ENCODE data around the gene P2RY1.
"Not testable (repeated sequence)": the region's sequence is repeated elsewhere in the genome, so short reads cannot be mapped to it uniquely, and the experiment has no call there.

P2RY1 gene

GRCh38 chr3:152836269-152836668, 1.3 kb downstream of the P2RY1 start:
- FAIRE-seq (no peak), DNase-seq (ENCODE audit: low spot score) (no peak)

GRCh38 chr3:152839511-152839910, 4.6 kb downstream of the P2RY1 start:
- FAIRE-seq (no peak), DNase-seq (ENCODE audit: low spot score) (no peak)

GRCh38 chr3:152841131-152841530, 6.2 kb downstream of the P2RY1 start:
- no peak for FAIRE-seq

GRCh38 chr3:152842413-152842812, 7.5 kb downstream of the P2RY1 start:
- DNase-seq (ENCODE audit: low spot score) (no peak), FAIRE-seq (no peak)

More at GRCh38 chr3:152841131-152841530, 6.2 kb downstream of the P2RY1 start:
- DNase-seq (ENCODE audit: low spot score): no peak

- no peak for FAIRE-seq
- no peak for DNase-seq (ENCODE audit: low spot score)
Measured at GRCh38 chr3:152843955-152844354, 9.0 kb downstream of the P2RY1 start.

- not testable (repeated sequence) for DNase-seq (ENCODE audit: low spot score); FAIRE-seq
Measured at GRCh38 chr3:152846572-152847202, 11.8 kb downstream of the P2RY1 start.

GRCh38 chr3:152847599-152847998, 12.7 kb downstream of the P2RY1 start:
- FAIRE-seq; DNase-seq (ENCODE audit: low spot score): not testable (repeated sequence)

- no peak for DNase-seq (ENCODE audit: low spot score)
- no peak for FAIRE-seq
Measured at GRCh38 chr3:152849996-152850578, 15.2 kb downstream of the P2RY1 start.

- no peak for FAIRE-seq
- no peak for DNase-seq (ENCODE audit: low spot score)
Measured at GRCh38 chr3:152853196-152853595, 18.3 kb downstream of the P2RY1 start.

- DNase-seq (ENCODE audit: low spot score): no peak
- FAIRE-seq: no peak
Measured at GRCh38 chr3:152857082-152857481, 22.2 kb downstream of the P2RY1 start.

GRCh38 chr3:152858170-152858800, 23.4 kb downstream of the P2RY1 start:
- no peak for FAIRE-seq
- no peak for DNase-seq (ENCODE audit: low spot score)

- FAIRE-seq (no peak), DNase-seq (ENCODE audit: low spot score) (no peak)
Measured at GRCh38 chr3:152860736-152861135, 25.8 kb downstream of the P2RY1 start.

GRCh38 chr3:152865668-152866245, 30.8 kb downstream of the P2RY1 start:
- FAIRE-seq: no peak

GRCh38 chr3:152870027-152870426, 35.1 kb downstream of the P2RY1 start:
- DNase-seq (ENCODE audit: low spot score) (no peak), FAIRE-seq (no peak)

More at GRCh38 chr3:152865668-152866245, 30.8 kb downstream of the P2RY1 start:
- no peak for DNase-seq (ENCODE audit: low spot score)

GRCh38 chr3:152873314-152873713, 38.4 kb downstream of the P2RY1 start:
- not testable (repeated sequence) for FAIRE-seq

GRCh38 chr3:152874896-152875749, 40.2 kb downstream of the P2RY1 start:
- no peak for FAIRE-seq
- DNase-seq (ENCODE audit: low spot score): no peak

More at GRCh38 chr3:152873314-152873713, 38.4 kb downstream of the P2RY1 start:
- DNase-seq (ENCODE audit: low spot score): not testable (repeated sequence)

- no peak for FAIRE-seq
- no peak for DNase-seq (ENCODE audit: low spot score)
Measured at GRCh38 chr3:152879130-152879789, 44.3 kb downstream of the P2RY1 start.

- DNase-seq (ENCODE audit: low spot score): no peak
- no peak for FAIRE-seq
Measured at GRCh38 chr3:152879790-152880174, 44.9 kb downstream of the P2RY1 start.

GRCh38 chr3:152885076-152885475, 50.1 kb downstream of the P2RY1 start:
- DNase-seq (ENCODE audit: low spot score) (no peak), FAIRE-seq (no peak)
